HuH-7 (cell line): Measurements from ENCODE around the gene IBTK.
A peak's percentile ranks its signal among the peaks of the same experiment; 100 is the strongest.
"Not testable (repeated sequence)": the region's sequence is repeated elsewhere in the genome, so short reads cannot be mapped to it uniquely, and the experiment has no call there.

ENCODE experiments used
- DNase-seq: peaks from one replicate; pipeline ENCODE4 v3.0.0; 2011; ENCODE audit warnings: low spot score

IBTK gene

DNA sequence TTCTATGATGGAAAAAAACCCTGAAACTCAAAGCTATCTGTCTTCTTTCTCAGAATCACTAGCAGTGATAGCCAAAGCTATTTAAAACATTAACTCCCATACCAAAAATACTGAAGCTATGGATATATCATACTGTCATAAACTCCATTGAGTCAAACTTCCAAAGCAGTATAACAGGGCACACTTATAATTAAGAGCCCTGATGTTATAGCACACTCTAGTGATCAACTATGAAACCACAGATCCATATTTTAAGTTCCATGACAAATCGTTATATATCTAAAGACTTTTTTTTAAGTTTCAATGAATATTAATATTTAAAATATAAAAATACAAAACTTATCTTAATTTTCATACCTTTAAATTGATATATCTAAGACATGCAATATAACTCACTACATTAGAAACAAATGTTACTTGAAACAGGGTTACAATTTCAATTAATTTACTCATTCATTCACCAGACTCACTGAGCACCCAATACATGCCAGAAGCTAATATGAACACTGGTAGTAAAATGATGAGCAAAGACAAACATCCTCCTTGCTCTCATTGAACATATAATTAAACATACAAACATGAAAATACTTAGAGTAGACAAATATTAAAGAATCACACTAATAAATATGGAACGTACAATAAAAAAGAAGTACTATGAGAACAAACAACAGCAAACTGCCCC lies 69.3 kb downstream of the IBTK start:
- DNase-seq: peak; percentile 4

DNA sequence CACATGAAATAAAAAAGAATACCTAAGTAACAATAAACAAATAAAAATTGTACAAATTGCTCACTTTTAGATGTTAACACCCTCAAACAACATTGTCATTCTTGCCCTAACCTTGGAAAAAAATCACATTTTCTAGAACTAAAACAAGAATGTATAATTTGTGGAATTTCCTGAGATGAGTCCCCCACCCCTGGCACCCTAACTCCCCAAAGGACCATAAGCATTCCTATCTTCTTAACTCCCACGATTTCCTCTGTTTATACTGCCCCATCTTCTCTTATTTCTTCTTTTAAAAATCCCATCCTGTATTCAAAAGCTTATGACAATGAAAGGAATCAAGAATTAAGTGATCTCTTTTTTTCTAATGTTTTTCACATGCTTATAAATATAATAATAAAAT lies 70.9 kb downstream of the IBTK start:
- no peak for DNase-seq

DNA sequence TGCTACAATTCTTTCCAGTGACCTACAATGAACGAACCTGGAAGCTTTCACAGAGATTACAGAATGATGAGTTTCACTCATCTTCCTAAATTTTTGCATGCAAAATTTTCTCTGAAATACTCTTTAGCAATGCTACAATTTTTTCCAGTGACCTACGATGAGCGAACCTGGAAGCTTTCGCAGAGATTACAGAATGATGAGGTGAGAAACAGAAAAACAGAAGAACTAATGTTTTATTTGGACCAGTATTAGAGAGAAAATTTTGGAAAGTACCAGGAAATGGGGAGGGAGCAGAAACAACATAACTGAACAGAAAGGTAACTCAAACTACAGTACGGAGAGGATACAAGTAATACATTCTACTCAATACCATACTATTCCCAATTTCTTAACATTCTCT lies 75.0 kb downstream of the IBTK start:
- no peak for DNase-seq

DNA sequence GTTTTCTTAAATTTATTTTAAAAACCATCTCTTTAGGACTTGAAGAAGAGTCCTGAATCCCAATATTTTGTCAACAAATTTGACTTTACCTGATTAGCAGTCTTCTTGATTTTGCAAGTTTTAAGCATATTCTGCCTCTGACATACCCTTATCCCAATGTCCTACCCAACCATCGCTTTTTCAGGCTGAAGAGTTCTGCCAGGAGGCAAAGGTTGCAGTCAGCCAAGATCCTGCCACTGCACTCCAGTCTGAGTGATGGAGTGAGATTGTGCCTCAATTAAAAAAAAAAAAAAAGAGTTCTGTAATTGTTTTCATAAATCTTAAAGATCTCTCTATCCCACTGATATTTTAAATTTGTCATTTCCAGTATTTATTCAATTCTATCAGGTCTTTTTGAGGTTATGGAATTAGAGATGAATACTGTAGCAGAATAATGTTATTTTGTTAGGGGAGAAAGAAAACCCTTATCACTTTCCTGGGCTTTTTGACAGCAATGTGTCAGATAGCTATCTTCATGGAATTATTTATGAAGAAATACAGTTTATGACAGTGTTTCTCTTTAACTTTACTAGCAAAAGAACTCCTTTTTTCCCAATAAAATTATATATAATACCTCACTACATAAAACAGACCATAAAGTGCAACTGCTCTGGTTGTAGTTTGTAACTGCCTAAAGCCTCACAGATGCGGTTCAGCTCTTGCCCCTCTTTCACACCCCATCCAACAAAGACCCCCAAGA lies 78.2 kb downstream of the IBTK start:
- no peak for DNase-seq

DNA sequence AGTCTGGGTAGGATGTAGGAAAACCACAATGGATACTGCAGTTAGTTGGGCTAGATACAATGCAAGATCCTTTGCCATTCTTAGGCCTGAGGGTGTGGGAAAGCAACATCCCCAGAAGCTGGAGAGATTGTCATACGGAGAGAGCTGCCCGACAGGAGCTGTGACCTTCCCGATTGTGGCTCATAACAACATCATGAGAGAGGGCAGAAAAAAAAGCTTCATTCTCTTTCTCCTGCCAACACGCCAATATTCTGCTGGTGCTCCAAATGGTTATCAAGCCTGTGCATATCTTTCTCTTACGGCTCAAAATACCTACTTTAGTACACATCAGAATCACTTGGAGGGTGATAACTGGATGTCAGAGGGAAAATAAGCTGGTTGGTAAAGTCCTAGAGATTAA lies 81.1 kb downstream of the IBTK start:
- DNase-seq: no peak

DNA sequence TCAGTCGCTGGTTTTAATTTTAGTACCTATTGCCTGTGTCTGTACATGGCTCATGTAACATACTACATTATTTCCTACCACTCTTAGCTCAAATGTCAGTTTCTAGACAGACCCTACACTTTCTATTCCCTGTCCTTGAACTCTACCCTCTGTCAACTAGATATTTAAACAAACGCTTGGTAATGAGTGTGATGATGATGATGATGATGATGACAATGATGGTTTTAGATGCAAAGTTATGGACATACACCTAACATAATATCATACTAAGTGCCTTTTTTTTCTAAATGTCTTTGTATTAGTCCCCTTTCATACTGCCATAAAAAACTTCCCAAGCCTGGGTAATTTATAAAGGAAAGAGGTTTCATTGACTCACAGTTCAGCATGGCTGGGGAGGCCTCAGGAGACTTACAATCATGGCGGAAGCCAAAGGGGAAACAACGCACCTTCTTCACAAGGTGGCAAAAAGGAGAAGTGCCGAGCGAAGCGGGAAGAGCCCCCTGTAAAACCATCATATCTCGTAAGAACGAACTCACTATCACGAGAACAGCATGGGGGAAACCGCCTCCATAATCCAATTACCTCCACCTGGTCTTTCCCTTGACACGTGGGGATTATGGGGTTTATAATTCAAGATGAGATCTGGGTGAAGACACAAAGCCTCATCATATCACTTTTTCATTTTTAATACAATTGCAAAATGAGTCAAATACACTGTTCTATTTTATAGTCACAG lies 87.1 kb downstream of the IBTK start:
- no peak for DNase-seq

DNA sequence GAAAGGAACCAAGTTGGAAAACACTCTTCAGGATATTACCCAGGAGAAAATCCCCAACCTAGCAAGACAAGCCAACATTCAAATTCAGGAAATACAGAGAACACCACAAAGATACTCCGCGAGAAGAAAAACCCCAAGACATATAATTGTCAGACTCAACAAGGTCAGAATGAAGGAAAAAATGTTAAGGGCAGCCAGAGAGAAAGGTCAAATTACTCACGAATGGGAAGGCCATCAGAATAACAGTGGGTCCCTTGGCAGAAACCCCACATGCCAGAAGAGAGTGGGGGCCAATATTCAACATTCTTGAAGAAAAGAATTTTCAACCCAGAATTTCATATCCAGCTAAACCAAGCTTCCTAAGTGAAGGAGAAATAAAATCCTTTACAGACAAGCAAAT lies 94.8 kb downstream of the IBTK start:
- DNase-seq: not testable (repeated sequence)

DNA sequence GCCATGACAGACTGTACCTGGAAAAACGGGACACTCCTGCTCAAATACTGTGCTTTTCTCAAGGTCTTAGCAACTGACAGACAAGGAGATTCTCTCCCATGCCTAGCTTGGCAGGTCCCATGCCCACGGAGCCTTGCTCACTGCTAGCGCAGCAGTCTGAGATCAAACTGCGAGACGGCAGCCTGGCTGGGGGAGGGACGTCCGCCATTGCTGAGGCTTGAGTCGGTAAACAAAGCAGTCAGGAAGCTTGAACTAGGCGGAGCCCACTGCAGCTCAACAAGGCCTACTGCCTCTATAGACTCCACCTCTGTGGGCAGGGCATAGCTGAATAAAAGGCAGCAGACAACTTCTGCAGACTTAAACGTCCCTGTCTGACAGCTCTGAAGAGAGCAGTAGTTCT lies 96.4 kb downstream of the IBTK start:
- DNase-seq: not testable (repeated sequence)

DNA sequence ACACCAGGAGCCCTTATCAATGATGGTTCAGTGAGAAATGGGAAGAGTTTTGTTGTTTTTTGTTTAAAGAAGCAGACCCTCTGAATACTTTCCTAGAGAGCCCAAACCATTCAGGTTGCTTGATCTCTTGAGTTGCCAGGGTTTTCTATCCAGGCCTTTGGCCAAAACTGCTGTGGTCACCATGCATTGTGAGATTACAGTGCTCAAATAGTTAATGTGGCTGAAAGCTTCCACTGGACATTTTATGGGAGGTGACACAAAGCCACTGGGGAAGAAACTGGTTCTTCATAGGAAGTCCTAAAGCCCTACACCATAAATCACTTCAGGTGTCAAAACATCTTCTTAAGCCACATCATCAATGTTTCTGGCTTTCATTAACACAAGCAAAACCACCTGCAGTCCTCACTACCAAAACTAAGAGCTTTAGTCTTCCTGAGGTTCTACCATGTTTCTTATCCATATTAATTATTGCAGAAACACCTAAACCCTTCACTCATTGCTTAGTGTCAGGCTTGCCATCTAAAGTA lies 101.6 kb downstream of the IBTK start:
- DNase-seq: no peak

DNA sequence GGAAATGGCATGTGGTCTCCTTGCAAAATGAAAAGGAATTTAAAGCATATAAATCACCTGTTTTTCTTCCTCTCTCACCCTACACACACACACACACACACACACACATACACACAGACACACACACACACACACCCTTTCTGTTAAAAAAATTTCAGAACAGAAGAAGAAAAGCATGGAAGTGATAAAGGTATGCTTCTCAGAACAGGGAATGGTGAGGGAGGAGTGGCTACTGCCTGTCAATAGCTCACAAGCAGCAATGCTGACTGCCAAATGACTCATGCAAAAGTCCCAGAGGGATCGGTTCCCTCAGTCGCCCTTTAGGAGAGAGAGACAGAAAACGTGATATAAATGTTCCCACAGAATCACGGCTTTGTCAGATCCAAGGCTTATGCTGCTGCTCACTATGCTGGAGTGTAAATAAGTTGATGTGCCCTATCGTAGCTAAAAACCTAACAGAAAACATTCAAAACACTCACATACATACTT lies 102.6 kb downstream of the IBTK start:
- no peak for DNase-seq

DNA sequence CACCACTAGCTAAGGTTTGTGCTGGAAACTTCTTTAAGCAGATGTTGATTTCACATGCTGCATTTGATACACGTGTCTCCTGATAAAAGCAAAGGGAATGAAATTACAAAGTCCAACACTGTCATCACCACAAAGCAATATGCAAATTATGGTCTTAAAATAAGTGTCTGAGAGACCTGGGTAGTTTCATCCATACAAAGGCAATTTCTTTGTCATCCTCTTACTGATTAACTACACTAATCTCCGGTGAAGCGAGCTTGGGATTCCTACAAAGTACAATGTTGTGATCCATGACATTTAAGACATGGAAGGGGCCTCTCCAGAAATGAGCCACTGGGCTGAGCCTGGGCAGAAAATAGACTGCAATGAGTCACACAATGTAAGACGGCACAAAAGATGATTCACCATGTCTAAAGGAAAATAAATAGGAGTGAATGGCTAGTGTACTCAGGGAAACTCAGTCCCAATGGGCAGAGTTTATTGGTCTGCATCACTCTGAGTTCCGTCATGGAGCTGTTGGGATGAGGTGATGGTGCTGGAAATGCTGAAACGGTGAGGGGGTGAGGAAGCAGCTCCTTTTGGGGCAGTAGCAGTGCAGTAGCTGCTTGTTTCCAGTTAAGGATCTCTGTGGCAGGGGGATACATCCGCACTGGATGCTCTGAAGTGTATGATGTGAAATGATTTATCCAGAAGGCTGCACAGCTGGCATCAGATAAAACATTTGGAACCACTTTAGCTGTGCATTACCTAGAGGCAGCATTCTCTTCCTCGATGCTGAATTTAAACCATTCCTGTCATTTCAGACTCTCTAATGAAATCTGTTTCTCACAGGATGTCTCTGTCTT lies 103.3 kb downstream of the IBTK start:
- DNase-seq: no peak

DNA sequence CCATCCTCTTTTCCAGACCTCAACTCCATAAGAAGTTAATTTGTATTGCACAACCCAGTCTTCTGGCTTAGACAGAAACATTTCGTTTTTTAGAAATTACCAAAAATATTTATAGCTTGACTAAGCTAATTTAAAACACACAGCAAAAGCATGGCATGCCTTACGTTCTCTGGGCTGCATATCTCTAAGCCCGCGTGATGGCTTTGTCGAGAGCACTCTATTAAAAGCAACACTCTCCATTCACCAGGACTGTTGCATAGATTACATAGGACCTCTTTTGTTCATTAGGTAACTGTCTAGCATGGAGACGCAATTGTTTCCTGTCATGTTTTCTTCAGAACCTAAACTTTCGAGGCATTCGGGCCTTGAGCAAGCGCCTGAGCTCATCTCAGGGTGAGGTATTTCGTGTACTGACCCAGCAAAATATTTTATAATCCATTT lies 104.5 kb downstream of the IBTK start:
- no peak for DNase-seq

DNA sequence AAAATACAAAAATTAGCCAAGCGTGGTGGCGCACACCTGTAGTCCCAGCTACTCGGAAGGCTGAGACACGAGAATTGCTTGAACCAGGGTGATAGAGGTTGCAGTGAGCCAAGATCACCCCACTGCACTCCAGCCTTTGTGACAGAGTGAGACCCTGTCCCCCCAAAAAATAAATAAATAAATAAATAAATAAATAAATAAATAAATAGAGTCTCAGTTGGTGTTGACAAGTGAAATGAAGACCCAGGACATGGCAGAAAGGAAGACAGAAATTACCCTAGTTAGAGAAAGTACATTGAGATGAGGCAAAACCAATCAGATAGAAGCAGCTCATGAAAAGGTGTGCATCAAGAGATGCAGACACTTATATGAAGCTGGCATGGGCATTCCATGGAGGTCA lies 105.0 kb downstream of the IBTK start:
- DNase-seq: no peak

DNA sequence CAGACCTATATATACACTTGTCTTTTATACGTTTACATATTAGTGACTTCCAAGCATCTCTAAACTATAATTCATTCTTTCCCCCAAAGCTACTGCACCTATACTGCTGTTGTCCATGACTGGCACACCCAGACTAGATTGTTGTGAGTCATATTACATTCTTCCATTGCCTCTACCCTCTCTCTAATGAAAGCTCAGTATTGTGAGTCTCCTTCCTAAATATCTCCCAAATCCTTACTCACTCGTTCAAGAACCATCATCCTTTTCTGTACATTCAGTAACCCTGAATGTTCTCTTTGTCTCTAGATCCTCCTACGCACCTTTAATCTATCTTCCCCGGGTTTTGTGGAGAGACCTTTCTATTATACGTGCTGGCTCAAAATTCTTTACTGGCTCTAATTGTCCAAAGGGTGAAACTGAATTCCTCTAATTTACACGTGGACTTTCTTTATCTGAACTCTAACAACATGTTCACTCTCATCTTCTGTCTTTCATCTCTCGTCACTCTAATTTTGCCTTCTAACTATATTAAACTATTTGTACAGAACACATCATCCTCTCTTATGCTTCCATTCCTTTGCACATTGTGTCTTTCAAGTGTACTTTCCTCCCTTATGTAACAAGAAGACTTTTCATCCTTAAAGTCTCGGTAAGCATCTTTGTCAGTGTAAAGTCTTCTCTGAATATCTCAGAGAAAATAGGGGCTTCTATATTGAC lies 109.3 kb downstream of the IBTK start:
- no peak for DNase-seq

DNA sequence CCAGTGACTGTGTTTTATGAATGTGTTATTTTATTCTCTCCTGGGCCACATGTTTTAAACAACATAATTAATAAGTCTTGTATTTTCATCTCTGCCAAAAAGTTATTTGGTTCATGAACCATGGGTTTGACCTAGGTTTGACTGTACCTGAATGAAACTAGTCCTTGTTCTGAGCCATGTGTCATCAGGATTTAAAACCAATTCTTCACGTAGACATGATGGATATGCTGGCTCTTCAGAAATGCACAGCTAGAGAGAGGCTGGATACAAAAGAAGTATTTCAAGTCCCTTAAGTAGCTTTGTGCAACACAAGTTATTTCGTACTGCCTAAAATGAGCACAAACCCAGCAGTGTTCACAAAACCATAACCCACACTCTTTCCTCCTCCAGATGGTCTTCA lies 116.1 kb downstream of the IBTK start:
- DNase-seq: no peak

DNA sequence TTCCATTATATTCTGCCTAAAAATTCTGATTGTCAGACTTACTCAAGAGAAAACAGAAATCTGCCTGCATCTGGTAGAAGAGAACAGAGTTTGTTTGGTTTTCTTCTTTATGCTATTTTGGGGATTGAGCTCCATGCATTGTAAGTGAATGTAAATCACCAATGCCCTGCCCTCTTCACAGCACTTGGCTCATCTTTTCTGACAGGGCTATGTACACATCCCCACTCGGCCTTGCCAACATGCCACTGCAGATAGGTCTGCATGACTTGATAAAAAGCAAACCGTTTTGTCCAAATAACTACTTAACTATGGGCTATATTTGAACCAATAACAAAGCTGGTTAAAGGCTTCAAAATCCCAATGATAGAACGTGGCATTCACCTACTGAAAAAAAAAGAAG lies 117.7 kb downstream of the IBTK start:
- DNase-seq: no peak

DNA sequence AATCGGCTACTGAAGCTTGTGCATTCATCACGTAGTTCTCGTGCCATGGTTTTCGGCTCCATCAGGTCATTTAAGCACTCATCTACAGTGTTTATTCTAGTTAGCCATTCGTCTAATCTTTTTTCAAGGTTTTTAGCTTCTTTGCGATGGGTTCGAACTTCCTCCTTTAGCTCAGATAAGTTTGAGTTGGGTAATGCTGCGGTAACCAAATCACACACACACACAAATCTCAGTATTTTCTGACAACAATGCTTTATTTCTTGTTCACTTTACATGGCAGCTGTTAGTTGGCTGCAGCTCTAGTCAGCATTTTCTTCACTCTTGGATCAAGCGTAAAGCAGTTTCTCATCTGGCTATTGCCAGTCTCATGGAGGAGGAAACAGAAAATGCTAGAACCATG lies 118.6 kb downstream of the IBTK start:
- not testable (repeated sequence) for DNase-seq

DNA sequence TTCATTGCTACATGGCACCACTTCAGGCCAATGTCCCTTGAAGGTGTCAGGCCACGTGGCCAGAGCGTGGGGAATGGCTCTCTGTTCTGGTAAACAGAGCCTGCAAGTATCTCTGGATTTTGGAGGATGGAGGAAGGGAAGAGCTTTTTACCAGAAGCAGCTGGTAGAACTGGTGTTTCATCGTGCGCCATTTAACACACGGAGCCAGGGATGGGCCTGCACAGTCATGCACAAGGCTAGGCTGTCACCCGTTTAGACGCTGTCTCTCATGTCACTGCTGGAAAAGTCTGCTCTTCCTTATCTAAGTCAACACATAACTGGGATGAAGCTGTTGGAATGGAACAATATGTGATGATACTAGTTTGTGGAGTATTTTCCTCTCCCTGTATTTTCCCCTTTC lies 123.9 kb downstream of the IBTK start:
- DNase-seq: no peak
